Fibroblast of lung (primary cell): ENCODE data around the gene DDX49. TPM values are rescaled to one million over a fixed set of nuclear protein-coding genes. Genes with fewer than 3 reads are reported as not detected.

ENCODE experiments used
- DNase-seq, 2 donors: peaks; one replicate each; pipeline versions ENCODE4 v3.0.0 to v3.0.0-alpha.2; 2010; ENCODE audit warnings: low read depth in 2 of 2
- H2AFZ ChIP-seq: 2 replicates; pipeline ENCODE4 v1.5.1; 2012; ENCODE audit warnings: low read length, control low read depth, inconsistent platforms
- H3K27ac ChIP-seq: 2 replicates; pipeline ENCODE4 v1.5.1; 2011; ENCODE audit warnings: low read length, control low read depth; ENCODE audit not compliant: insufficient read depth
- H3K27me3 ChIP-seq: 2 replicates; pipeline ENCODE4 v1.5.1; 2011; ENCODE audit warnings: mild to moderate bottlenecking, low read length; ENCODE audit not compliant: control insufficient read depth, insufficient read depth
- H3K36me3 ChIP-seq: 2 replicates; pipeline ENCODE4 v1.5.1; 2011; ENCODE audit warnings: low read length; ENCODE audit not compliant: control insufficient read depth, insufficient read depth
- H3K4me1 ChIP-seq: 2 replicates; pipeline ENCODE4 v1.5.1; 2011; ENCODE audit warnings: low read length; ENCODE audit not compliant: control insufficient read depth, insufficient read depth; ENCODE audit errors: extremely low read depth
- H3K4me2 ChIP-seq: 2 replicates; pipeline ENCODE4 v1.5.1; 2011; ENCODE audit warnings: low read length, control low read depth; ENCODE audit not compliant: insufficient read depth; ENCODE audit errors: extremely low read depth
- H3K4me3 ChIP-seq, 4 experiments: fragments of 200-600 bp in 1 of 4; sonication (generic) in 1 of 4; replicated peaks in 1 of 4; 2 replicates each; pipeline ENCODE4 v1.5.1; 2011 to 2016; ENCODE audit warnings: low read length in 4 of 4, low read depth in 3 of 4, mild to moderate bottlenecking in 3 of 4, control low read depth in 2 of 4, inconsistent platforms in 1 of 4, mixed read lengths in 1 of 4; ENCODE audit not compliant: insufficient read depth in 1 of 4; ENCODE audit errors: control extremely low read depth in 1 of 4
- H3K79me2 ChIP-seq: 2 replicates; pipeline ENCODE4 v1.5.1; 2012; ENCODE audit warnings: mild to moderate bottlenecking, low read length, inconsistent platforms; ENCODE audit not compliant: control insufficient read depth, insufficient read depth
- H3K9ac ChIP-seq: 2 replicates; pipeline ENCODE4 v1.5.1; 2011; ENCODE audit warnings: mild to moderate bottlenecking, low read length, control low read depth; ENCODE audit not compliant: insufficient read depth
- H3K9me3 ChIP-seq: 2 replicates; pipeline ENCODE4 v1.5.1; 2012; ENCODE audit warnings: low read depth, low read length; ENCODE audit not compliant: control insufficient read depth, insufficient read depth
- H4K20me1 ChIP-seq: 2 replicates; pipeline ENCODE4 v1.5.1; 2011; ENCODE audit warnings: low read length; ENCODE audit not compliant: control insufficient read depth, insufficient read depth; ENCODE audit errors: extremely low read depth
- EZH2 ChIP-seq: IDR thresholded peaks from 2 replicates; pipeline ENCODE4 v1.5.1; 2012; ENCODE audit warnings: low read length, control low read depth, mild to moderate bottlenecking; ENCODE audit errors: missing control alignments
- polyA plus RNA-seq, 2 donors: library from polyadenylated mRNA; depleted of rRNA in 1 of 2; stranded (reverse) in 1 of 2; unstranded in 1 of 2; fragments of >200 nt; gene quantifications; 2 replicates each; pipeline ENCODE4 v1.2.1, GENCODE V29; 2011 to 2012; ENCODE audit warnings: missing spikeins in 1 of 2
- total RNA-seq: library from RNA; depleted of rRNA; stranded (reverse); fragments of >200 nt; gene quantifications from 2 replicates; pipeline ENCODE4 v1.2.1, GENCODE V29; 2014
- TF ChIP-seq, protein P1 (sequence below), 2 donors: IDR thresholded peaks in 1 of 2; conservative IDR thresholded peaks in 1 of 2; 1 replicate in 1 of 2; 2 replicates in 1 of 2; pipeline ENCODE4 v1.5.1; 2011 to 2012; ENCODE audit warnings: low read length in 2 of 2, control low read depth in 1 of 2, inconsistent platforms in 1 of 2, low read depth in 1 of 2, mild to moderate bottlenecking in 1 of 2

DDX49 gene
- total and polyA plus RNA-seq, 2 donors (not counting 1 experiment from before 2014, with no cell fraction given) = 25.3 to 56.3 TPM

DNA sequence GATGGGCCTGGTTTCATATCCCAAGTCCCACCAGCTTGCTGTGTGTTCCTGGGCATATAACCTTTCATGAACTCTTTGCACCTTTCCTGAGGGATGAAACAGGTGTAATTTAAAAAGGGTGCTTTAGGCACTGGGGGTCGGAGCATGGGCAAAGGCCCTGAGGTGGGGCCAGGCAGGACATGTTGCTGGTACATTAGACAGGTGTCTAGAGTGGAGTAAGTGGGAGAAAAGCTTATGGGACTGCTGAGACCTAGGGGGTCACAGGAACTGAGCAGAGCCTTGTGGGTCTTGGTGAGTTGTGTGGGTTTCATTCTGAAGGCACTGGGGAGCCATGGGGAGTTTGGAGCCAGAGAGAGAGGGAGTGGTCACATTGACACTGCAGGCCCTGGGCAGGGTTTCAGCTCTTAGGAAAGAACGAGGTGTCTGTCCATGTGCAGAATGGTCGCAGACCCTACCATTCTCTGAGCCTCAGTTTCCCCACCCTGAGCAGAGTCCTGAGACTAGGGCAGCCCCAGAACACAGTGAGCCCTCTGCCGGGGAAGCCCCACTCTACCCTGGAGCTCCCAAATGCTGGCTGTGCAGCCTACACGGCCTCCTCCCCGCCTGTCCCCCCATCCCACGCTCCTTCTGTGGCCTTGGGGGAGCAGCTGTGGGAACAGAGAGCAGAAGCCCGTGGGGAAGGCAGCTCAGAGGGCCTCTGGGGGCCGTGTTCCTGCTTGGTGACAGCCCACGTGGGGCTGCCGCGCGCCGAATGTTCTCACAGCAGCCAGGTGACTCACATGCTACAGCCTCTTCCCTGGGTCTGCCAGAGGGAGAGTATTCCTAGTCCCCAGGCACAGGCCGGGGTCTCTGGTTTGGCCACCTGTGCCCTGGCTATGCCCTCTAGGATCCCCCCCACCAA lies 28.8 kb downstream of the DDX49 start:
- H2AFZ ChIP-seq = no peak overlapping the region
- H3K27me3 ChIP-seq = no peaks in the 10 kb centered on the region
- no peak overlapping the region for H3K27ac ChIP-seq
- H3K4me3 ChIP-seq = no peak overlapping the region
- no peaks in the 10 kb centered on the region for H4K20me1 ChIP-seq
- peaks cover 1% of the 10 kb centered on the region for H3K36me3 ChIP-seq
- no peak for TF ChIP-seq EZH2
- TF ChIP-seq, protein P1, sequence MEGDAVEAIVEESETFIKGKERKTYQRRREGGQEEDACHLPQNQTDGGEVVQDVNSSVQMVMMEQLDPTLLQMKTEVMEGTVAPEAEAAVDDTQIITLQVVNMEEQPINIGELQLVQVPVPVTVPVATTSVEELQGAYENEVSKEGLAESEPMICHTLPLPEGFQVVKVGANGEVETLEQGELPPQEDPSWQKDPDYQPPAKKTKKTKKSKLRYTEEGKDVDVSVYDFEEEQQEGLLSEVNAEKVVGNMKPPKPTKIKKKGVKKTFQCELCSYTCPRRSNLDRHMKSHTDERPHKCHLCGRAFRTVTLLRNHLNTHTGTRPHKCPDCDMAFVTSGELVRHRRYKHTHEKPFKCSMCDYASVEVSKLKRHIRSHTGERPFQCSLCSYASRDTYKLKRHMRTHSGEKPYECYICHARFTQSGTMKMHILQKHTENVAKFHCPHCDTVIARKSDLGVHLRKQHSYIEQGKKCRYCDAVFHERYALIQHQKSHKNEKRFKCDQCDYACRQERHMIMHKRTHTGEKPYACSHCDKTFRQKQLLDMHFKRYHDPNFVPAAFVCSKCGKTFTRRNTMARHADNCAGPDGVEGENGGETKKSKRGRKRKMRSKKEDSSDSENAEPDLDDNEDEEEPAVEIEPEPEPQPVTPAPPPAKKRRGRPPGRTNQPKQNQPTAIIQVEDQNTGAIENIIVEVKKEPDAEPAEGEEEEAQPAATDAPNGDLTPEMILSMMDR (conservative IDR thresholded peaks at IDR 0.05 in 1 of 2, IDR thresholded peaks at IDR 0.05 in 1 of 2; ENCODE audit: low read depth in 1 of 2, low read length in 2 of 2) = no peak
- H3K9ac ChIP-seq = no peak overlapping the region
- H3K79me2 ChIP-seq = no peaks in the 10 kb centered on the region
- no peaks in the 10 kb centered on the region for H3K4me1 ChIP-seq
- H3K9me3 ChIP-seq = no peaks in the 10 kb centered on the region
- H3K4me2 ChIP-seq = no peak overlapping the region
- DNase-seq = no peak

DNA sequence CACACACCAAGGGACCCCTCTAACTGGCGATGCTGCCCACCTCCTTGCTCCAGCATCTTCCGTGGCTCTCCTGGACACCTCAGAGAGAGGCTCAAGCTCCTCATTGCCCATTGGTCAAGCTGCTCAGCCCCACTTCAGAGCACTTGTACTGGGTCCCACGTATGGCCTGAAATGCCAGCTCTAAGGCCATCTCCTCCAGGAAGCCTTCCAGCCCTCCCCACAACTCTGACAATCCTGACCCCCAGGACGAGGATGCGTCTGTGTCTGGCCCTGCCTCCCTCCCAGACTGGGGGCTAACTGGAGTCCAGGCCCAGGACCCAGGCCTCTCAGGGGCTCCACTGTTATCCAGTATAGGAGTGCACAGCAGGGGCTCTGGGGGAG lies 29.5 kb downstream of the DDX49 start:
- Histone ChIP-seq H3K36me3 (peaks cover 1% of the 10 kb centered on the region), H3K9me3 (no peaks in the 10 kb centered on the region), H3K27ac (no peak overlapping the region), H4K20me1 (no peaks in the 10 kb centered on the region), H3K4me1 (no peaks in the 10 kb centered on the region), H3K4me2 (no peak overlapping the region), H3K27me3 (no peaks in the 10 kb centered on the region), H3K4me3 (no peak overlapping the region), H3K79me2 (no peaks in the 10 kb centered on the region), H3K9ac (no peak overlapping the region), H2AFZ (no peak overlapping the region)
- TF ChIP-seq, protein P1 (conservative IDR thresholded peaks at IDR 0.05 in 1 of 2, IDR thresholded peaks at IDR 0.05 in 1 of 2; ENCODE audit: low read depth in 1 of 2, low read length in 2 of 2) = no peak
- DNase-seq = no peak

DNA sequence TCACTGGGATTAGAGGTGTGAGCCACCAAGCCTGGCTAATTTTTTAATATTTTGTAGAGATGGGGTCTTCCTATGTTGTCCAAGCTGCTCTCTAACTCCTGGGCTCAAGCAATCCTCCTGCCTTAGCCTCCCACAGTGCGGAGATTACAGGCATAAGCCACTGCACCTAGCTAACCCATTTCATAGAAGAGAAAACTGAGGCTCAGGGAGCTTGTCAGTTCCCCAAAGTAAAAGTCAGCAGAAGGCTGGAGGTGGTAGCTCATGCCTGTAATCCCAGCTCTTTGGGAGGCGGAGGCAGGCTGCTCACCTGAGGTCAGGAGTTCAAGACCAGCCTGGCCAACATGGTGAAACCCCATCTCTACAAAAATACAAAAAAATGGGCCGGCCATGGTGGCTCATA lies 30.3 kb downstream of the DDX49 start:
- DNase-seq = no peak
- Histone ChIP-seq H3K9me3 (no peaks in the 10 kb centered on the region), H3K27ac (no peak overlapping the region), H3K27me3 (no peaks in the 10 kb centered on the region), H4K20me1 (no peaks in the 10 kb centered on the region), H3K9ac (no peak overlapping the region), H3K4me1 (no peaks in the 10 kb centered on the region), H2AFZ (no peak overlapping the region), H3K4me3 (no peak overlapping the region), H3K4me2 (no peak overlapping the region), H3K36me3 (peaks cover 1% of the 10 kb centered on the region), H3K79me2 (no peaks in the 10 kb centered on the region)
- no peak for TF ChIP-seq EZH2
- TF ChIP-seq, protein P1 (conservative IDR thresholded peaks at IDR 0.05 in 1 of 2, IDR thresholded peaks at IDR 0.05 in 1 of 2; ENCODE audit: low read depth in 1 of 2, low read length in 2 of 2) = no peak
